T-helper 2 cell treated with Interferon-gamma antibody and Interleukin-4, amounts not matched to agents 5 μg/mL and 100 μg/mL, for 36 hours (primary cell): Measurements from ENCODE around the gene ANGPT4.
A peak's percentile ranks its signal among the peaks of the same experiment; 100 is the strongest.

Experiments used
- DNase-seq: peaks from one replicate; pipeline ENCODE4 v3.0.0; 2021; ENCODE audit warnings: low spot score
- H3K27ac Mint-ChIP-seq: one replicate; pipeline ENCODE4 v1.8.0; 2021; ENCODE audit warnings: mild to moderate bottlenecking, mixed read lengths
- H3K27me3 Mint-ChIP-seq: one replicate; pipeline ENCODE4 v1.8.0; 2021; ENCODE audit warnings: low read depth, mixed read lengths
- H3K36me3 Mint-ChIP-seq: one replicate; pipeline ENCODE4 v1.8.0; 2021; ENCODE audit warnings: low read depth, mixed read lengths
- H3K4me1 Mint-ChIP-seq: one replicate; pipeline ENCODE4 v1.8.0; 2021; ENCODE audit warnings: low read depth, mixed read lengths
- H3K4me3 Mint-ChIP-seq: one replicate; pipeline ENCODE4 v1.8.0; 2022; ENCODE audit warnings: mild to moderate bottlenecking, moderate library complexity, mixed read lengths
- H3K9me3 Mint-ChIP-seq: one replicate; pipeline ENCODE4 v1.8.0; 2021; ENCODE audit warnings: mixed read lengths

ANGPT4 gene

GRCh38 chr20:845226-845868 is 70.8 kb downstream of the ANGPT4 start:
- DNase-seq, result no peak
- Mint-ChIP-seq H3K36me3 (peaks cover 21% of the 10 kb centered on the region), H3K27me3 (no peaks in the 10 kb centered on the region), H3K4me1 (peaks cover 27% of the 10 kb centered on the region), H3K4me3 (peak overlapping the region; percentile 87), H3K9me3 (peaks cover under 1% of the 10 kb centered on the region), H3K27ac (peak overlapping the region; percentile 86)

GRCh38 chr20:844473-845225 is 71.5 kb downstream of the ANGPT4 start:
- peaks cover 19% of the 10 kb centered on the region for H3K36me3 Mint-ChIP-seq
- DNase-seq, result peak; percentile 77
- peak overlapping the region; percentile 86 for H3K4me3 Mint-ChIP-seq
- no peaks in the 10 kb centered on the region for H3K27me3 Mint-ChIP-seq
- H3K9me3 Mint-ChIP-seq, result no peaks in the 10 kb centered on the region
- peaks cover 31% of the 10 kb centered on the region for H3K4me1 Mint-ChIP-seq
- peak overlapping the region; percentile 70 for H3K27ac Mint-ChIP-seq

DNA sequence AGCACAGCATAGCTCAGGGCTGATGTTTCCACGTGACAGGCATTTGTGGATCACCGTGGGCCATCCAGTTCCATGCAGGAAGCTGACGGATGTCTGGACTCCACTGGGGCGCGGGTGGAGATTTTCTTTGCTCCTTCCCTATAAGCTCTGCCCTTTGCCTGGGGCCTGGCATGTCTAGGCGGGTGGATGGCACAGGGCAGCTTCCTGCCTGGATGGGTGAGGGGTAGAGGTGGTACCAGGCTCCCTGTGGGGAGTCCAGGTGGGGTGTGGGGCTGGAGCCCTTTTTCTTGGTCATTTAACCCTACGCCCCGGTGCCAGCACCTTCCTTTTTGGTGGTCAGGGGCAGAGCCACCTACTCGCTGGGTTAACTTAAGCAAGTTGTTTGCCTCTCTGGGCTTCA is 72.2 kb downstream of the ANGPT4 start:
- H3K36me3 Mint-ChIP-seq, result peaks cover 18% of the 10 kb centered on the region
- no peaks in the 10 kb centered on the region for H3K9me3 Mint-ChIP-seq
- H3K4me3 Mint-ChIP-seq, result no peak overlapping the region
- H3K4me1 Mint-ChIP-seq, result peaks cover 31% of the 10 kb centered on the region
- no peaks in the 10 kb centered on the region for H3K27me3 Mint-ChIP-seq
- DNase-seq, result no peak
- no peak overlapping the region for H3K27ac Mint-ChIP-seq

DNA sequence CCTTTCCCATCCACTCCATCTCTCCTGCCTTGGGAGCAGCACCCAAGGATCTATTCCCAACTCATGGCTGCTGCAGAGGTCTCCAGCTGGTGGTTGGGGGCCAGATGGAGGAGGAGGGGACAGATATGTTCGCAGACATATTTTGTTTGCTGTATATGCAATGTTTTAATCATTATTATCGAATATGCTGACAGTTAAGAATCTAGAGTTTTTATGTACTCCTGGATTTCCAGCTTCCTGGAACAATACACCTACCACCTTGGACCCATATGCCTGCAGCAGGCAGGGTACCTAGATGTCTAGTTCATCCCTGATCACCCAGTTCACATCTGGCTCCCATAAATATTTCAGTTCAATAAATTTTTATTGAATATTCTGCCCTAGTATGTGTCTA is 73.6 kb downstream of the ANGPT4 start:
- Mint-ChIP-seq H3K9me3 (no peaks in the 10 kb centered on the region), H3K27ac (no peak overlapping the region), H3K4me3 (no peak overlapping the region), H3K36me3 (peaks cover 14% of the 10 kb centered on the region), H3K27me3 (no peaks in the 10 kb centered on the region), H3K4me1 (peaks cover 34% of the 10 kb centered on the region)
- no peak for DNase-seq

- peaks cover 10% of the 10 kb centered on the region for H3K36me3 Mint-ChIP-seq
- no peaks in the 10 kb centered on the region for H3K27me3 Mint-ChIP-seq
- peak overlapping the region; percentile 69 for H3K4me3 Mint-ChIP-seq
- H3K27ac Mint-ChIP-seq, result no peak overlapping the region
- peaks cover 31% of the 10 kb centered on the region for H3K4me1 Mint-ChIP-seq
- DNase-seq, result no peak
- H3K9me3 Mint-ChIP-seq, result no peaks in the 10 kb centered on the region
Observed at GRCh38 chr20:841568-842546, 74.3 kb downstream of the ANGPT4 start.

DNA sequence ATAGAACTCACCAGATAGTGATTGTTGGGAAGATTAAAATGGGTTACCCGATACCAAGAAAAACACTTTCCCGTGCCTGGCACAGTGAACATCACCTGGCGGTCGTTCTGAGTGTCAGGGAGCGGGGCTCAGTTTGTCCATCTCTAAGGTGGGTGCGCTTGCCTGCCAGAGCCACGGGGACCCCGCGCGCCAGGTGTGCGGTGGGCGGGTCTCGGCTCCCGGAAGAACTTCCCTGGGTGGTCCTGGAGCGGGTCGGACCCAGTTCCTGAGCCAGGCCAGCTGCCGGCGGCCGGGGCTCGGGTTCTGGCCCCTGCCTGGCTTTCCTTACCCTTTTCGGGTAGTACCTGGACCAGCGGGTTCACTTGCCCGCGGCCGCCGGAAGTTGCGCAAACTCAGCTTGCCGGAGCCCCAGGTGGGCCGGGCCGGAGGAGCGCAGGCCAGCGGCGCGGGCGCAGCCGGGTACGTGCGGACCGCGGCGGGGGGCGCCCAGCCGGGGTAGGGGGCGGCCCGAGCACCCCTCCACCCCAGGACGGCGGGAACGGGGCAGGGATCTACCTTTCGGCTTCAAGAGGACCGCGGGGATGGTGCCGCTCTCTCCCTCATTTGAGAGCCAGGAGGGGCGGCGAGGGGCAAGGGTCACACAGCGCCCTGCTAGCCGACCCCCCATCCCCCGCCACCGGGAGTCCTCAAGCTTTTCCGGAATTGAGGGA is 75.1 kb downstream of the ANGPT4 start:
- Mint-ChIP-seq H3K9me3 (no peaks in the 10 kb centered on the region), H3K27me3 (no peaks in the 10 kb centered on the region), H3K27ac (no peak overlapping the region), H3K4me1 (peaks cover 30% of the 10 kb centered on the region), H3K4me3 (peak overlapping the region; percentile 59), H3K36me3 (peaks cover 8% of the 10 kb centered on the region)
- no peak for DNase-seq

GRCh38 chr20:840503-840857 is 75.7 kb downstream of the ANGPT4 start:
- H3K4me1 Mint-ChIP-seq, result peaks cover 32% of the 10 kb centered on the region
- no peaks in the 10 kb centered on the region for H3K27me3 Mint-ChIP-seq
- H3K27ac Mint-ChIP-seq, result no peak overlapping the region
- H3K9me3 Mint-ChIP-seq, result no peaks in the 10 kb centered on the region
- H3K36me3 Mint-ChIP-seq, result peaks cover 5% of the 10 kb centered on the region
- peak overlapping the region; percentile 59 for H3K4me3 Mint-ChIP-seq
- DNase-seq, result no peak

- Mint-ChIP-seq H3K36me3 (peaks cover 8% of the 10 kb centered on the region), H3K27me3 (no peaks in the 10 kb centered on the region), H3K9me3 (no peaks in the 10 kb centered on the region), H3K4me1 (peaks cover 39% of the 10 kb centered on the region), H3K27ac (no peak overlapping the region), H3K4me3 (peak overlapping the region; percentile 36)
- DNase-seq, result no peak
Observed at GRCh38 chr20:839626-840025, 76.5 kb downstream of the ANGPT4 start.

- Mint-ChIP-seq H3K4me3 (no peak overlapping the region), H3K27me3 (no peaks in the 10 kb centered on the region), H3K36me3 (peaks cover 8% of the 10 kb centered on the region), H3K9me3 (no peaks in the 10 kb centered on the region), H3K27ac (no peak overlapping the region), H3K4me1 (peaks cover 38% of the 10 kb centered on the region)
- DNase-seq, result no peak
Observed at GRCh38 chr20:839015-839414, 77.1 kb downstream of the ANGPT4 start.

GRCh38 chr20:836190-836589 is 79.9 kb downstream of the ANGPT4 start:
- peaks cover 8% of the 10 kb centered on the region for H3K36me3 Mint-ChIP-seq
- H3K4me3 Mint-ChIP-seq, result peak overlapping the region; percentile 13
- H3K27ac Mint-ChIP-seq, result no peak overlapping the region
- DNase-seq, result no peak
- H3K9me3 Mint-ChIP-seq, result no peaks in the 10 kb centered on the region
- H3K27me3 Mint-ChIP-seq, result no peaks in the 10 kb centered on the region
- H3K4me1 Mint-ChIP-seq, result peaks cover 41% of the 10 kb centered on the region

GRCh38 chr20:835608-836045 is 80.5 kb downstream of the ANGPT4 start:
- Mint-ChIP-seq H3K27me3 (no peaks in the 10 kb centered on the region), H3K4me1 (peaks cover 41% of the 10 kb centered on the region), H3K27ac (peak overlapping the region; percentile 81), H3K36me3 (peaks cover 8% of the 10 kb centered on the region), H3K4me3 (peak overlapping the region; percentile 81), H3K9me3 (no peaks in the 10 kb centered on the region)
- DNase-seq, result peak; percentile 57

DNA sequence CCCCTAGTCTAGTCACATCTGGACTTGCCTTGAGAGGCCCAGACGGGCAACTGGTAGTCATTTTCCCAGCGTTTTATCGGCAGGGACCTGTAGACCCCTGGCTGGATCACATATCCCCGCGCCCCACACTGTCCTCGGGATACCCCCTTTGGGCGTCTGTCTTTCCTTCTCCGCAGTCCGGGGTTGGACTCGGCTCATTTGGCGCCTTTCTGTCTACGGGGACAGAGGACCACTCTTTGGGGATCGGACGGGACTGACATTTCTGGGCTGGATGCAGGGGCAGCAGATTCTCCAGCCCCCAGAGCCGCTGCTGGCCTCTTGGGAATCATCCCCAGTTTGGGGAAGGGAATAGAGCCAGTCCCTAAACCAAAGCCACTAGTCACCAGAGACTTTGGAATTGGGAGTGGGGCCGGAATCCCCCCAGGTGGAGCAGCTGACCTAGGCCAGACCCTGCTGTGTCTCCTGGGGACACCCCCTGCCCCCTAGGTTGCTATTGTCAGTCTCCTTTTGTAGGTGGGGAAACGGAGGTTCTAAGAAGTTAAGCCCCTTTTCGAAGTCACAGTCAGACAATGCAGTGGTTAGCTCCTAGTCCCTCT is 81.9 kb downstream of the ANGPT4 start:
- H3K27ac Mint-ChIP-seq, result peak overlapping the region; percentile 83
- H3K9me3 Mint-ChIP-seq, result no peaks in the 10 kb centered on the region
- peaks cover 43% of the 10 kb centered on the region for H3K4me1 Mint-ChIP-seq
- no peaks in the 10 kb centered on the region for H3K27me3 Mint-ChIP-seq
- peak overlapping the region; percentile 87 for H3K4me3 Mint-ChIP-seq
- DNase-seq, result no peak
- H3K36me3 Mint-ChIP-seq, result peaks cover 5% of the 10 kb centered on the region
